ENCODE data around the gene COQ2.

The COQ2 gene

DNA sequence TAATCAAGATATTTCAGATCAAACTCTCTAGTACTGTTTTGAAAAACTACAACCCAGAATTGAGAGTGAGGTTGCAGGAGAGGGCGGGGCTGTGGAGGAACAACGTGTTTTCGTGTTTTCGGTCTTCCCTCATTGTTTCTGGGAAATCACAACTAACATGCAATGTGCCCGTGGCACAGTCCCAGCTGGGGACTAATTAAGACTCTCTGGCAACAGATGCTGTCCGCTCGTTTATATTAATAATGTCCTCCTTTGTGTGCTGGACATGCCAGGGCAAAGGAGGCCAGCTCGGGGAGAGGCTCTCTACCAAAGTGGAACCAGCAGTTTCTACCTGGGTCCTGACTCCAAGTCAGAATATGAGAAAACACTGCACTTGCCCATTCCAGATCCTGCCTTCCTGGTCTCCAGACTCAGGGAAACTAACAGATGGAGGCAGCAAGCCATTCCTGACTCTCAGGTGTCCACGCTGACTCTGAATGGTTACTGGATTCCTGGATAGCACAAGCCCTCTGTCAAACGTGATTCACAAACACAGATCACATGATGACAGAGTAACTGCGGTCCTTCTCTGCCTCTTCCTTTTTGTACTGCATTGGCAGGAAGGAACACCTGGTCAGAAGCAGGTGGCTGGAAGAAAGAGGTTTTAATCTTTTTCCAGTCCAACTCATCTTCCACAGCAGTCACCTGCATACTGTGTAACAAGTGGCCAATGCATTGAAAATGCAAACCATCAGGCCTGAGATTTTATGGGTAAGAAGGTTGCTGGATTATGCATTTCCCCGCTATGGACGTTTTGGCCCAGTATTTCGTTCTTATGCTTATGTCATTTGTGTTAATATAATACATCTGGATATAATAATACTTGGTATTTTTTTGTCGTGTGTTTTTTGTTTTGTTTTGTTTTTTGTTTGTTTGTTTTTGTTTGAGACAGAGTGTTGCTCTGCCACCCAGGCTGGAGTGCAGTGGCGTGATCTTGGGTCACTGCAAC is 65.0 kb downstream of the COQ2 start:
- peak; percentile 8 for DNase-seq (ENCODE audit: low read depth, low spot score)

- no peak for DNase-seq (ENCODE audit: low read depth, low spot score)
These were observed 66.7 kb downstream of the COQ2 start for GRCh38 chr4:83217721-83218522.

- DNase-seq (ENCODE audit: low read depth, low spot score): no peak
These were observed 67.5 kb downstream of the COQ2 start for GRCh38 chr4:83216959-83217683.

GRCh38 chr4:83214079-83214478 is 70.5 kb downstream of the COQ2 start:
- DNase-seq (ENCODE audit: low read depth, low spot score): no peak
